ENCODE measurements around the gene PROSER3.

Gene PROSER3

GRCh38 chr19:35740423-35741202 is 17.4 kb upstream of the PROSER3 start:
- TF ChIP-seq, protein P1, sequence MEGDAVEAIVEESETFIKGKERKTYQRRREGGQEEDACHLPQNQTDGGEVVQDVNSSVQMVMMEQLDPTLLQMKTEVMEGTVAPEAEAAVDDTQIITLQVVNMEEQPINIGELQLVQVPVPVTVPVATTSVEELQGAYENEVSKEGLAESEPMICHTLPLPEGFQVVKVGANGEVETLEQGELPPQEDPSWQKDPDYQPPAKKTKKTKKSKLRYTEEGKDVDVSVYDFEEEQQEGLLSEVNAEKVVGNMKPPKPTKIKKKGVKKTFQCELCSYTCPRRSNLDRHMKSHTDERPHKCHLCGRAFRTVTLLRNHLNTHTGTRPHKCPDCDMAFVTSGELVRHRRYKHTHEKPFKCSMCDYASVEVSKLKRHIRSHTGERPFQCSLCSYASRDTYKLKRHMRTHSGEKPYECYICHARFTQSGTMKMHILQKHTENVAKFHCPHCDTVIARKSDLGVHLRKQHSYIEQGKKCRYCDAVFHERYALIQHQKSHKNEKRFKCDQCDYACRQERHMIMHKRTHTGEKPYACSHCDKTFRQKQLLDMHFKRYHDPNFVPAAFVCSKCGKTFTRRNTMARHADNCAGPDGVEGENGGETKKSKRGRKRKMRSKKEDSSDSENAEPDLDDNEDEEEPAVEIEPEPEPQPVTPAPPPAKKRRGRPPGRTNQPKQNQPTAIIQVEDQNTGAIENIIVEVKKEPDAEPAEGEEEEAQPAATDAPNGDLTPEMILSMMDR (conservative IDR thresholded peaks at IDR 0.05; ENCODE audit: low read depth, low read length): peak; percentile 21
- H3K4me3 ChIP-seq (ENCODE audit: low read length): peak overlapping the region; percentile 68
- peak; percentile 81 for DNase-seq (ENCODE audit: low read depth)

GRCh38 chr19:35741203-35741515 is 16.8 kb upstream of the PROSER3 start:
- no peak for DNase-seq (ENCODE audit: low read depth)
- TF ChIP-seq, protein P1 (conservative IDR thresholded peaks at IDR 0.05; ENCODE audit: low read depth, low read length): no peak
- H3K4me3 ChIP-seq (ENCODE audit: low read length): peak overlapping the region; percentile 68

GRCh38 chr19:35742121-35742724 is 15.8 kb upstream of the PROSER3 start, which contains the start of gene IGFLR1:
TSS of gene IGFLR1 (minus strand) at chr19:35742452. CDS start at chr19:35741180, 1,272 bp downstream.
- H3K4me3 ChIP-seq (ENCODE audit: low read length): peak within 1 kb of the TSS; percentile 68
- TF ChIP-seq, protein P1 (conservative IDR thresholded peaks at IDR 0.05; ENCODE audit: low read depth, low read length): no peak
- DNase-seq (ENCODE audit: low read depth): no peak

- TF ChIP-seq, protein P1 (conservative IDR thresholded peaks at IDR 0.05; ENCODE audit: low read depth, low read length): no peak
- DNase-seq (ENCODE audit: low read depth): no peak
- no peak overlapping the region for H3K4me3 ChIP-seq (ENCODE audit: low read length)
Observed at GRCh38 chr19:35743640-35744429, 14.1 kb upstream of the PROSER3 start.

DNA sequence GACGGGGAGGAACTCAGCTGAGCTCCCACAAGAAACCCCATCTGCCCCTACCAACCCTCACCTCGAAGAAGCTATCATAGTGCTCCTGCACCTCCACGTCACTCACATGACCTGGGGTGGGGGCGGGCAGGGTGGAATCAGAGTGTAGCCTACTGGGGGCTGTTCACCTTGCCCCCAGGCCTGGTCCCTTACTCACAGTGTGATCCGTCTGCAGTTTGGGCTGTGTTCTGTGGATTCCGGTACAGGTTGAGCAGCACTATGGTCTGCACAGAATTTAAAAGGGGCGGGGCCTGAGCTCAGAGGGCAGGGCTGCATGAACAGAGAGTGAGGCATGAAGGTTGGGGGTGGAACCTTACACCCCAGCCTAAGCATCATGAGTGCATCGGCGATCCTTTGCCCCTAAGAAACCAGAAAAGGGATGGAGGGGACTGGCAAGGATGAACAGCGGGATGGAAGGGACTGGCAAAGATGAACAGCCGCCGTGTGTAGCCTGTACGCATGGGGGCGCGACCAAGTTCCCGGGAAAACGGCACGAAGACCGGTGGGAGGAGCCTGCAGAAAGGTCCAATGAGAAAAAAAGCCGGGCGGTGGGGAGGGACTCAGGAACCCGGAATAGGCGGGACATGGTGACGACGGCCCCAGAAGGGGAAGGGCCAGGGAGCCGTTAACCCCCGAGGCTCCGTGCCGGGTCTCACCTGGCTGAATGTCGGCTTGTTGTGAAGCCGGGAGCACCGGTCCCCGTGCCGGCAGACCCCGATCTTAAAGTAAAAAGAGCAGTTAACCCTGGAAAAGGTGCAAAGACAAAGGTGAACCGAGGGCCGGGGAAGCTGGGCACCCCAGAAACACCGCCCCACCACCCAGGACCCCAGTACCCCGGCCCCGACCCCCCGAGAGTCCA is 13.3 kb upstream of the PROSER3 start:
- DNase-seq (ENCODE audit: low read depth): peak; percentile 83
- TF ChIP-seq, protein P1 (conservative IDR thresholded peaks at IDR 0.05; ENCODE audit: low read depth, low read length): peak; percentile 59
- H3K4me3 ChIP-seq (ENCODE audit: low read length): peak overlapping the region; percentile 96

GRCh38 chr19:35745328-35746086 is 12.5 kb upstream of the PROSER3 start, which contains the start of the genes PSENEN and U2AF1L4:
TSS of gene PSENEN (plus strand) at chr19:35745651. CDS start at chr19:35745931, 280 bp downstream.
TSS of gene U2AF1L4 (minus strand) at chr19:35745418. CDS start at chr19:35745391, 27 bp downstream.
- peak; percentile 97 for DNase-seq (ENCODE audit: low read depth)
- TF ChIP-seq, protein P1 (conservative IDR thresholded peaks at IDR 0.05; ENCODE audit: low read depth, low read length): no peak
- peak within 1 kb of the TSS; percentile 96 for H3K4me3 ChIP-seq (ENCODE audit: low read length)
